Measurements from ENCODE around the gene B3GNT7.
A peak's percentile ranks its signal among the peaks of the same experiment; 100 is the strongest.

B3GNT7 gene

GRCh38 chr2:231364961-231365810 is 30.3 kb upstream of the B3GNT7 start:
- no peak overlapping the region for H3K9ac ChIP-seq (ENCODE audit: low read depth, low read length, poor library complexity)
- H4K91ac ChIP-seq (ENCODE audit: low read depth, low read length, poor library complexity): no peak overlapping the region
- peak overlapping the region; percentile 11 for H2AFZ ChIP-seq (ENCODE audit: low read length)
- H3K23ac ChIP-seq (ENCODE audit: low read depth, low read length, poor library complexity): no peak overlapping the region
- H2BK5ac ChIP-seq (ENCODE audit: low read length): no peak overlapping the region
- no CpG with 5 or more reads among the region's 22 CpGs for WGBS, 2 donors (ENCODE audit: extremely low coverage in 2 of 2, insufficient read length in 2 of 2, insufficient replicate concordance in 1 of 2)
- peak overlapping the region; percentile 35 for H3K18ac ChIP-seq (ENCODE audit: low read length)
- no peak for DNase-seq (ENCODE audit: low spot score)
- H2AK5ac ChIP-seq (ENCODE audit: low read depth, low read length): no peak overlapping the region
- no peak overlapping the region for H3K14ac ChIP-seq (ENCODE audit: low read length)
- H3K9me3 ChIP-seq (replicated peaks in 1 of 2; ENCODE audit: control insufficient read depth in 2 of 2, insufficient read depth in 1 of 2, low read depth in 1 of 2, low read length in 2 of 2): peaks cover 0 to 2% of the 10 kb centered on the region in 2 donors
- H3K36me3 ChIP-seq (replicated peaks in 1 of 2; ENCODE audit: control insufficient read depth in 2 of 2, insufficient read depth in 2 of 2, low read length in 2 of 2): peaks cover 11% of the 10 kb centered on the region in 2 donors
- no peaks in the 10 kb centered on the region for H3K79me1 ChIP-seq (ENCODE audit: low read depth, low read length)
- no peak overlapping the region for H2BK120ac ChIP-seq (ENCODE audit: low read depth, low read length)
- H4K8ac ChIP-seq (ENCODE audit: low read depth, low read length): no peak overlapping the region
- no peak overlapping the region for H3K4me2 ChIP-seq (ENCODE audit: insufficient read depth, low read length, poor library complexity, severe bottlenecking)
- H3K4me3 ChIP-seq (ENCODE audit: low read length in 2 of 2): peak overlapping the region in 1 of 2 donors; percentile 32
- H2BK15ac ChIP-seq (ENCODE audit: low read length): no peak overlapping the region
- H3K27me3 ChIP-seq (ENCODE audit: control insufficient read depth in 3 of 3, insufficient read depth in 3 of 3, low read depth in 1 of 3, low read length in 3 of 3): no peaks in the 10 kb centered on the region
- H3K4ac ChIP-seq (ENCODE audit: low read length): peak overlapping the region; percentile 41
- H2BK12ac ChIP-seq (ENCODE audit: low read length): no peak overlapping the region
- H3K4me1 ChIP-seq (ENCODE audit: control insufficient read depth in 2 of 2, insufficient read depth in 1 of 2, low read depth in 1 of 2, low read length in 2 of 2): peaks cover 7 to 13% of the 10 kb centered on the region in 2 donors
- no peak overlapping the region for H3K27ac ChIP-seq (replicated peaks; ENCODE audit: low read length)

GRCh38 chr2:231367178-231367577 is 28.3 kb upstream of the B3GNT7 start:
- H2AK5ac ChIP-seq (ENCODE audit: low read depth, low read length): no peak overlapping the region
- H3K36me3 ChIP-seq (replicated peaks in 1 of 2; ENCODE audit: control insufficient read depth in 2 of 2, insufficient read depth in 2 of 2, low read length in 2 of 2): peaks cover 7 to 8% of the 10 kb centered on the region in 2 donors
- H2BK12ac ChIP-seq (ENCODE audit: low read length): no peak overlapping the region
- WGBS, 2 donors (ENCODE audit: extremely low coverage in 2 of 2, insufficient read length in 2 of 2, insufficient replicate concordance in 1 of 2): no CpG with 5 or more reads among the region's 8 CpGs
- peak overlapping the region; percentile 51 for H3K14ac ChIP-seq (ENCODE audit: low read length)
- no peak overlapping the region for H3K23ac ChIP-seq (ENCODE audit: low read depth, low read length, poor library complexity)
- H3K4ac ChIP-seq (ENCODE audit: low read length): no peak overlapping the region
- H3K4me1 ChIP-seq (ENCODE audit: control insufficient read depth in 2 of 2, insufficient read depth in 1 of 2, low read depth in 1 of 2, low read length in 2 of 2): peaks cover 10 to 22% of the 10 kb centered on the region in 2 donors
- H2AFZ ChIP-seq (ENCODE audit: low read length): no peak overlapping the region
- H4K8ac ChIP-seq (ENCODE audit: low read depth, low read length): no peak overlapping the region
- no peak overlapping the region for H3K18ac ChIP-seq (ENCODE audit: low read length)
- peaks cover 0 to 2% of the 10 kb centered on the region in 2 donors for H3K9me3 ChIP-seq (replicated peaks in 1 of 2; ENCODE audit: control insufficient read depth in 2 of 2, insufficient read depth in 1 of 2, low read depth in 1 of 2, low read length in 2 of 2)
- H2BK15ac ChIP-seq (ENCODE audit: low read length): no peak overlapping the region
- H4K91ac ChIP-seq (ENCODE audit: low read depth, low read length, poor library complexity): no peak overlapping the region
- H3K4me2 ChIP-seq (ENCODE audit: insufficient read depth, low read length, poor library complexity, severe bottlenecking): no peak overlapping the region
- DNase-seq (ENCODE audit: low spot score): no peak
- no peaks in the 10 kb centered on the region for H3K79me1 ChIP-seq (ENCODE audit: low read depth, low read length)
- no peaks in the 10 kb centered on the region for H3K27me3 ChIP-seq (ENCODE audit: control insufficient read depth in 3 of 3, insufficient read depth in 3 of 3, low read depth in 1 of 3, low read length in 3 of 3)
- H2BK120ac ChIP-seq (ENCODE audit: low read depth, low read length): no peak overlapping the region
- H2BK5ac ChIP-seq (ENCODE audit: low read length): no peak overlapping the region
- H3K9ac ChIP-seq (ENCODE audit: low read depth, low read length, poor library complexity): no peak overlapping the region
- no peak overlapping the region for H3K4me3 ChIP-seq (ENCODE audit: low read length in 2 of 2)
- H3K27ac ChIP-seq (replicated peaks; ENCODE audit: low read length): no peak overlapping the region

GRCh38 chr2:231369580-231370428 is 25.7 kb upstream of the B3GNT7 start:
- peak overlapping the region; percentile 75 for H3K14ac ChIP-seq (ENCODE audit: low read length)
- H2BK15ac ChIP-seq (ENCODE audit: low read length): peak overlapping the region; percentile 84
- DNase-seq (ENCODE audit: low spot score): no peak
- H3K23ac ChIP-seq (ENCODE audit: low read depth, low read length, poor library complexity): peak overlapping the region; percentile 83
- H3K18ac ChIP-seq (ENCODE audit: low read length): peak overlapping the region; percentile 96
- H3K27me3 ChIP-seq (ENCODE audit: control insufficient read depth in 3 of 3, insufficient read depth in 3 of 3, low read depth in 1 of 3, low read length in 3 of 3): no peaks in the 10 kb centered on the region
- H3K4me3 ChIP-seq (ENCODE audit: low read length in 2 of 2): no peak overlapping the region
- no peak overlapping the region for H2BK12ac ChIP-seq (ENCODE audit: low read length)
- H2BK5ac ChIP-seq (ENCODE audit: low read length): no peak overlapping the region
- no peaks in the 10 kb centered on the region for H3K79me1 ChIP-seq (ENCODE audit: low read depth, low read length)
- H3K4me2 ChIP-seq (ENCODE audit: insufficient read depth, low read length, poor library complexity, severe bottlenecking): no peak overlapping the region
- no peaks in the 10 kb centered on the region for H3K36me3 ChIP-seq (replicated peaks in 1 of 2; ENCODE audit: control insufficient read depth in 2 of 2, insufficient read depth in 2 of 2, low read length in 2 of 2)
- H2AK5ac ChIP-seq (ENCODE audit: low read depth, low read length): peak overlapping the region; percentile 89
- WGBS, 2 donors (ENCODE audit: extremely low coverage in 2 of 2, insufficient read length in 2 of 2, insufficient replicate concordance in 1 of 2): no CpG with 5 or more reads among the region's 23 CpGs
- no peak overlapping the region for H4K8ac ChIP-seq (ENCODE audit: low read depth, low read length)
- peaks cover 8 to 21% of the 10 kb centered on the region in 2 donors for H3K4me1 ChIP-seq (ENCODE audit: control insufficient read depth in 2 of 2, insufficient read depth in 1 of 2, low read depth in 1 of 2, low read length in 2 of 2)
- peaks cover 0 to 2% of the 10 kb centered on the region in 2 donors for H3K9me3 ChIP-seq (replicated peaks in 1 of 2; ENCODE audit: control insufficient read depth in 2 of 2, insufficient read depth in 1 of 2, low read depth in 1 of 2, low read length in 2 of 2)
- peak overlapping the region; percentile 11 for H2AFZ ChIP-seq (ENCODE audit: low read length)
- H2BK120ac ChIP-seq (ENCODE audit: low read depth, low read length): peak overlapping the region; percentile 94
- no peak overlapping the region for H3K27ac ChIP-seq (replicated peaks; ENCODE audit: low read length)
- peak overlapping the region; percentile 86 for H3K9ac ChIP-seq (ENCODE audit: low read depth, low read length, poor library complexity)
- H4K91ac ChIP-seq (ENCODE audit: low read depth, low read length, poor library complexity): no peak overlapping the region
- H3K4ac ChIP-seq (ENCODE audit: low read length): no peak overlapping the region

GRCh38 chr2:231370429-231370748 is 25.1 kb upstream of the B3GNT7 start:
- Histone ChIP-seq H3K79me1 (ENCODE audit: low read depth, low read length) (no peaks in the 10 kb centered on the region), H2BK15ac (ENCODE audit: low read length) (peak overlapping the region; percentile 84), H2BK5ac (ENCODE audit: low read length) (no peak overlapping the region), H3K36me3 (replicated peaks in 1 of 2; ENCODE audit: control insufficient read depth in 2 of 2, insufficient read depth in 2 of 2, low read length in 2 of 2) (no peaks in the 10 kb centered on the region), H3K27me3 (ENCODE audit: control insufficient read depth in 3 of 3, insufficient read depth in 3 of 3, low read depth in 1 of 3, low read length in 3 of 3) (no peaks in the 10 kb centered on the region), H2AK5ac (ENCODE audit: low read depth, low read length) (peak overlapping the region; percentile 89), H4K8ac (ENCODE audit: low read depth, low read length) (no peak overlapping the region), H3K4me1 (ENCODE audit: control insufficient read depth in 2 of 2, insufficient read depth in 1 of 2, low read depth in 1 of 2, low read length in 2 of 2) (peaks cover 4 to 16% of the 10 kb centered on the region in 2 donors), H3K14ac (ENCODE audit: low read length) (no peak overlapping the region), H3K9me3 (replicated peaks in 1 of 2; ENCODE audit: control insufficient read depth in 2 of 2, insufficient read depth in 1 of 2, low read depth in 1 of 2, low read length in 2 of 2) (peaks cover 0 to 2% of the 10 kb centered on the region in 2 donors), H3K4me2 (ENCODE audit: insufficient read depth, low read length, poor library complexity, severe bottlenecking) (no peak overlapping the region), H2AFZ (ENCODE audit: low read length) (peak overlapping the region; percentile 11), H4K91ac (ENCODE audit: low read depth, low read length, poor library complexity) (no peak overlapping the region), H3K27ac (replicated peaks; ENCODE audit: low read length) (no peak overlapping the region), H2BK120ac (ENCODE audit: low read depth, low read length) (peak overlapping the region; percentile 94), H3K23ac (ENCODE audit: low read depth, low read length, poor library complexity) (peak overlapping the region; percentile 83), H3K4ac (ENCODE audit: low read length) (peak overlapping the region; percentile 92), H3K4me3 (ENCODE audit: low read length in 2 of 2) (no peak overlapping the region), H3K18ac (ENCODE audit: low read length) (peak overlapping the region; percentile 96), H2BK12ac (ENCODE audit: low read length) (no peak overlapping the region), H3K9ac (ENCODE audit: low read depth, low read length, poor library complexity) (peak overlapping the region; percentile 86)
- DNase-seq (ENCODE audit: low spot score): no peak
- no CpG with 5 or more reads among the region's 6 CpGs for WGBS, 2 donors (ENCODE audit: extremely low coverage in 2 of 2, insufficient read length in 2 of 2, insufficient replicate concordance in 1 of 2)
